A549 (cell line): Measurements from ENCODE around the gene FAM227A. TPM values are rescaled to one million over a fixed set of nuclear protein-coding genes. Genes with fewer than 3 reads are reported as not detected.

Experiments
- ATAC-seq, 2 experiments: fragments of 200-7000 bp in 1 of 2; fragments of >200 bp in 1 of 2; cut with Nextera tagmentation in 1 of 2; cut with Tn5 transposase in 1 of 2; 3 replicates each; pipeline versions ENCODE4 v1.8.0 to v1.9.1; 2018 to 2020; ENCODE audit warnings: mild to moderate bottlenecking in 1 of 2, moderate library complexity in 1 of 2
- CTCF ChIA-PET: fragments of 300-600 bp; sonication (Branson Sonifier 250); formaldehyde crosslinking; extraction: SDS; loops from one replicate; lab custom pipeline; 2021; ENCODE audit warnings: antibody characterized with exemption, inconsistent platforms; lab: Yijun Ruan, JAX
- POLR2A ChIA-PET: fragments of 350-600 bp; formaldehyde crosslinking; extraction: SDS; loops from one replicate; lab custom pipeline; 2021; ENCODE audit warnings: antibody characterized with exemption, inconsistent platforms; lab: Yijun Ruan, JAX
- DNase-seq, 2 experiments: peaks; one replicate each; pipeline versions ENCODE4 v3.0.0 to v3.0.0-alpha.2; 2011 to 2016; ENCODE audit warnings: low read depth in 1 of 2, low spot score in 1 of 2
- FAIRE-seq: peaks from 2 replicates; lab custom pipeline; 2011; peaks lifted over from hg19 to GRCh38; lab: Jason Lieb, UNC
- H3K27ac ChIP-seq, 2 experiments: fragments of >200 bp; sonication (Bioruptor Twin); formaldehyde crosslinking; 3 replicates each; pipeline ENCODE4 v1.5.1; 2016 to 2017
- H3K4me1 ChIP-seq: fragments of >200 bp; sonication (Bioruptor Twin); formaldehyde crosslinking; 3 replicates; pipeline ENCODE4 v1.6.1; 2016
- H3K4me2 ChIP-seq: fragments of >200 bp; sonication (Bioruptor Twin); formaldehyde crosslinking; 3 replicates; pipeline ENCODE4 v1.6.1; 2016
- H3K4me3 ChIP-seq: fragments of >200 bp; sonication (Bioruptor Twin); formaldehyde crosslinking; 3 replicates; pipeline ENCODE4 v1.5.1; 2016
- H3K9me3 ChIP-seq: fragments of >200 bp; sonication (Bioruptor Twin); formaldehyde crosslinking; 3 replicates; pipeline ENCODE4 v1.6.1; 2016
- BHLHE40 ChIP-seq: IDR thresholded peaks from 2 replicates; pipeline ENCODE4 v1.6.1; 2012; ENCODE audit warnings: low read depth, low read length, inconsistent platforms
- CBX2 ChIP-seq: fragments of 200-600 bp; sonication (generic); IDR thresholded peaks from 2 replicates; pipeline ENCODE4 v1.6.1; 2016; ENCODE audit warnings: low read depth, mild to moderate bottlenecking, borderline replicate concordance
- CEBPB ChIP-seq, 2 experiments: fragments of >200 bp in 1 of 2; sonication (Bioruptor Twin) in 1 of 2; formaldehyde crosslinking in 1 of 2; IDR thresholded peaks; 2 replicates each; pipeline ENCODE4 v1.6.1; 2012 to 2016
- ESRRA ChIP-seq: fragments of 150-350 bp; IDR thresholded peaks from 2 replicates; pipeline ENCODE4 v1.6.1; 2014; ENCODE audit warnings: mild to moderate bottlenecking, low read length, borderline replicate concordance
- FOSL2 ChIP-seq, 2 experiments: fragments of 450-650 bp in 1 of 2; fragments of >200 bp in 1 of 2; sonication (Bioruptor Twin) in 1 of 2; formaldehyde crosslinking; IDR thresholded peaks; 2 replicates each; pipeline versions ENCODE4 v1.5.0 to v1.6.1; 2016 to 2020; ENCODE audit warnings: mild to moderate bottlenecking in 1 of 2, moderate library complexity in 1 of 2
- HMGXB4 ChIP-seq: fragments of 250-450 bp; sonication (Bioruptor Pico); IDR thresholded peaks from 2 replicates; pipeline ENCODE4 v1.5.0; 2021; ENCODE audit warnings: mild to moderate bottlenecking, moderate library complexity, borderline replicate concordance
- HOXB13 ChIP-seq: fragments of 250-450 bp; sonication (Bioruptor Pico); IDR thresholded peaks from 2 replicates; pipeline ENCODE4 v1.5.0; 2020; ENCODE audit warnings: low read depth, mild to moderate bottlenecking, moderate library complexity
- HOXB5 ChIP-seq: fragments of 250-450 bp; sonication (Bioruptor Pico); IDR thresholded peaks from 2 replicates; pipeline ENCODE4 v1.5.0; 2020; ENCODE audit warnings: mild to moderate bottlenecking, moderate library complexity
- MAX ChIP-seq: IDR thresholded peaks from 2 replicates; pipeline ENCODE4 v1.6.1; 2012
- MAZ ChIP-seq: fragments of 150-350 bp; IDR thresholded peaks from 2 replicates; pipeline ENCODE4 v1.6.1; 2014; ENCODE audit warnings: antibody characterized with exemption, low read depth, low read length, borderline replicate concordance
- RAD21 ChIP-seq, 2 experiments: fragments of >200 bp in 1 of 2; sonication (Bioruptor Twin) in 1 of 2; formaldehyde crosslinking in 1 of 2; IDR thresholded peaks in 1 of 2; conservative IDR thresholded peaks in 1 of 2; 2 replicates in 1 of 2; 3 replicates in 1 of 2; pipeline ENCODE4 v1.6.1; 2012 to 2018; ENCODE audit warnings: inconsistent platforms in 1 of 2
- RARB ChIP-seq: fragments of 250-450 bp; sonication (Bioruptor Pico); IDR thresholded peaks from 2 replicates; pipeline ENCODE4 v1.8.0; 2021; ENCODE audit warnings: mild to moderate bottlenecking, moderate library complexity
- REST ChIP-seq: fragments of 200-600 bp; sonication (generic); IDR thresholded peaks from 2 replicates; pipeline ENCODE4 v1.6.1; 2016; ENCODE audit warnings: antibody characterized with exemption, mild to moderate bottlenecking, moderate library complexity
- SMC3 ChIP-seq: fragments of >200 bp; sonication (Bioruptor Twin); formaldehyde crosslinking; IDR thresholded peaks from 3 replicates; pipeline ENCODE4 v1.6.1; 2018; ENCODE audit warnings: inconsistent platforms
- SREBF2 ChIP-seq: fragments of 450-650 bp; IDR thresholded peaks from 2 replicates; pipeline ENCODE4 v1.6.1; 2014; ENCODE audit warnings: mild to moderate bottlenecking, moderate library complexity
- USF2 ChIP-seq: fragments of 450-650 bp; IDR thresholded peaks from 2 replicates; pipeline ENCODE4 v1.6.1; 2014; ENCODE audit warnings: antibody characterized with exemption
- ZFP36 ChIP-seq: fragments of 450-650 bp; IDR thresholded peaks from 2 replicates; pipeline ENCODE4 v1.6.1; 2014; ENCODE audit warnings: borderline replicate concordance; ENCODE audit not compliant: partially characterized antibody
- WGBS: methylation state at CpG from one replicate; pipeline ENCODE4 v1.1.6; 2017; ENCODE audit errors: missing lambda C conversion rate; 5-methylcytosine and 5-hydroxymethylcytosine counted together
- polyA plus RNA-seq, 4 experiments: library from polyadenylated mRNA; depleted of rRNA in 3 of 4; stranded (reverse); fragments of >200 nt; fragmentation: RNase III in 1 of 4; extraction: RNeasy Plus Mini Kit Qiagen cat#74134 plus additional on column Dnase treatment in 1 of 4; gene quantifications; 2 replicates in 3 of 4; 3 replicates in 1 of 4; pipeline ENCODE4 v1.2.3, GENCODE V29; 2011 to 2017

The FAM227A gene
- polyA plus RNA-seq, 2 of the 4 experiments (the other 2 are of a cell fraction), result 1.4 to 3.5 TPM

- ChIA-PET CTCF (interaction anchor here (1.1 to 5.6 kb wide), 3 partner anchors 15 to 645 kb away, joined by 3 to 47 read pairs (median 3); partner anchors contain the start of gene TOMM22), POLR2A (interaction anchor here (1.0 to 2.9 kb wide), 3 partner anchors 9 to 15 kb away, joined by 3 to 15 read pairs (median 3); partner anchors contain the start of genes GTPBP1 and TOMM22)
These were observed 40.6 kb upstream of the FAM227A start for GRCh38 chr22:38696606-38697424.

GRCh38 chr22:38694940-38695339, 38.7 kb upstream of the FAM227A start:
- Histone ChIP-seq H3K4me3 (no peak overlapping the region), H3K4me2 (peak overlapping the region; percentile 25; the same call in 1 of the 3 replicates), H3K4me1 (peaks cover 50% of the 10 kb centered on the region), H3K9me3 (no peaks in the 10 kb centered on the region), H3K27ac (no peak overlapping the region)
- WGBS, result 44% methylated on average over 3 of the region's 3 CpGs
- peak in 1 of 2 experiments; percentile 52 for DNase-seq
- TF ChIP-seq HOXB5 (CRISPR knock-in tag) (no peak), RAD21 (conservative IDR thresholded peaks at IDR 0.05 in 1 of 2, IDR thresholded peaks at IDR 0.05 in 1 of 2) (no peak), BHLHE40 (no peak), ZFP36 (no peak), MAZ (no peak), CEBPB (IDR thresholded peaks at IDR 0.05) (no peak), HOXB13 (no peak), CBX2 (no peak), SMC3 (no peak), HMGXB4 (CRISPR knock-in tag) (no peak), USF2 (no peak), MAX (no peak), SREBF2 (no peak), ESRRA (no peak)
- no peak; a peak in 1 of 6 replicates for ATAC-seq
- ChIA-PET CTCF (interaction anchor here (5.6 kb wide), 1 partner anchor 13 kb away, joined by 47 read pairs; the partner anchor contains the start of gene TOMM22), POLR2A (interaction anchor here (2.9 kb wide), 1 partner anchor 13 kb away, joined by 15 read pairs; the partner anchor contains the start of gene TOMM22)
- no peak for FAIRE-seq

More at GRCh38 chr22:38696606-38697424, 40.6 kb upstream of the FAM227A start:
- peak overlapping the region; percentile 86 for H3K4me2 ChIP-seq
- 7% methylated on average over 3 of the region's 3 CpGs for WGBS
- no peak for FAIRE-seq
- no peaks in the 10 kb centered on the region for H3K9me3 ChIP-seq
- DNase-seq, result peak; percentile 57 to 61
- ATAC-seq, result peak in 1 of 2 experiments; percentile 44; a peak in 3 of 6 replicates
- TF ChIP-seq RARB (CRISPR knock-in tag), result no peak
- no peak for TF ChIP-seq FOSL2 (IDR thresholded peaks at IDR 0.05)
- TF ChIP-seq FOSL2 (CRISPR knock-in tag; IDR thresholded peaks at IDR 0.05), result peak; percentile 50
- no peak for TF ChIP-seq REST
- H3K4me1 ChIP-seq, result peaks cover 53% of the 10 kb centered on the region
- peak overlapping the region; percentile 56 to 80 for H3K27ac ChIP-seq
- H3K4me3 ChIP-seq, result 0 out of 3 replicates have a peak overlapping the region, but pooled peaks have one; percentile 6
